Brain microvascular endothelial cell (primary cell): Measurements from ENCODE around the gene SCUBE3.
A peak's percentile ranks its signal among the peaks of the same experiment; 100 is the strongest.

Experiments
- DNase-seq: peaks from one replicate; pipeline ENCODE4 v3.0.0-alpha.2; 2020
- H3K27ac ChIP-seq: fragments of 250-450 bp; sonication (Bioruptor Pico); 2 replicates; pipeline ENCODE4 v1.5.1; 2020; ENCODE audit warnings: mild to moderate bottlenecking, moderate library complexity
- H3K27me3 ChIP-seq: fragments of 250-450 bp; sonication (Bioruptor Pico); replicated peaks from 2 replicates; pipeline ENCODE4 v1.5.1; 2020; ENCODE audit warnings: mild to moderate bottlenecking
- H3K36me3 ChIP-seq: fragments of 250-450 bp; sonication (Bioruptor Pico); replicated peaks from 2 replicates; pipeline ENCODE4 v1.5.1; 2020; ENCODE audit warnings: mild to moderate bottlenecking
- H3K4me3 ChIP-seq: 2 replicates; pipeline ENCODE4 v1.5.1; 2011; ENCODE audit warnings: low read depth, mild to moderate bottlenecking, control low read depth, low read length, moderate library complexity
- CTCF ChIP-seq: IDR thresholded peaks from 2 replicates; pipeline ENCODE4 v1.5.1; 2011; ENCODE audit warnings: low read depth, mild to moderate bottlenecking, moderate library complexity, low read length, control low read depth, inconsistent platforms; ENCODE audit errors: missing control alignments
- in situ Hi-C: cut with HindIII; loops from 2 replicates; pipeline ENCODE4 v1.10.0; 2017; ENCODE audit warnings: low sequenced_read_pairs, low pct_ligation_motif_present

SCUBE3 gene

GRCh38 chr6:35181933-35182612, 31.7 kb upstream of the SCUBE3 start:
- Histone ChIP-seq H3K27ac (peak overlapping the region; percentile 77), H3K4me3 (no peak overlapping the region), H3K36me3 (no peaks in the 10 kb centered on the region), H3K27me3 (no peaks in the 10 kb centered on the region)
- no peak for TF ChIP-seq CTCF
- in situ Hi-C loops: no loop called here
- peak; percentile 84 for DNase-seq

- in situ Hi-C loops: no loop called here
- no peak overlapping the region for H3K4me3 ChIP-seq
- no peaks in the 10 kb centered on the region for H3K36me3 ChIP-seq
- no peak overlapping the region for H3K27ac ChIP-seq
- no peak for DNase-seq
- no peaks in the 10 kb centered on the region for H3K27me3 ChIP-seq
- TF ChIP-seq CTCF: no peak
Observed at GRCh38 chr6:35183281-35183680, 30.5 kb upstream of the SCUBE3 start.

GRCh38 chr6:35183935-35184334, 29.8 kb upstream of the SCUBE3 start:
- H3K4me3 ChIP-seq: no peak overlapping the region
- no peaks in the 10 kb centered on the region for H3K27me3 ChIP-seq
- no peak overlapping the region for H3K27ac ChIP-seq
- no peak for TF ChIP-seq CTCF
- DNase-seq: no peak
- H3K36me3 ChIP-seq: no peaks in the 10 kb centered on the region
- in situ Hi-C loops: no loop called here

GRCh38 chr6:35184580-35185301, 29.0 kb upstream of the SCUBE3 start:
- Histone ChIP-seq H3K4me3 (no peak overlapping the region), H3K27ac (no peak overlapping the region), H3K36me3 (no peaks in the 10 kb centered on the region), H3K27me3 (no peaks in the 10 kb centered on the region)
- TF ChIP-seq CTCF: no peak
- DNase-seq: no peak
- in situ Hi-C loops: no loop called here

GRCh38 chr6:35185302-35185681, 28.5 kb upstream of the SCUBE3 start:
- Histone ChIP-seq H3K4me3 (no peak overlapping the region), H3K36me3 (no peaks in the 10 kb centered on the region), H3K27me3 (no peaks in the 10 kb centered on the region), H3K27ac (no peak overlapping the region)
- TF ChIP-seq CTCF: no peak
- peak; percentile 44 for DNase-seq
- in situ Hi-C loops: no loop called here
